Progenitor cell of endocrine pancreas (in vitro differentiated cells): Measurements from ENCODE around the gene CFAP90. TPM values are rescaled to one million over a fixed set of nuclear protein-coding genes. Genes with fewer than 3 reads are reported as not detected.

Source experiments
- DNase-seq: peaks from one replicate; pipeline ENCODE4 v3.0.0; 2021; ENCODE audit warnings: low spot score; ENCODE audit not compliant: unreplicated experiment
- H3K27ac Mint-ChIP-seq: 2 replicates; pipeline ENCODE4 v1.8.0; 2021; ENCODE audit warnings: mild to moderate bottlenecking, moderate library complexity, mixed read lengths
- H3K27me3 Mint-ChIP-seq: 2 replicates; pipeline ENCODE4 v1.8.0; 2021; ENCODE audit warnings: mixed read lengths
- H3K36me3 Mint-ChIP-seq: 2 replicates; pipeline ENCODE4 v1.8.0; 2022; ENCODE audit warnings: mixed read lengths; ENCODE audit not compliant: insufficient read depth
- H3K4me1 Mint-ChIP-seq: 2 replicates; pipeline ENCODE4 v1.8.0; 2021; ENCODE audit warnings: low read depth, mixed read lengths
- H3K4me3 Mint-ChIP-seq: 2 replicates; pipeline ENCODE4 v1.8.0; 2021; ENCODE audit warnings: low read depth, mild to moderate bottlenecking, moderate library complexity, mixed read lengths
- H3K9me3 Mint-ChIP-seq: 2 replicates; pipeline ENCODE4 v1.8.0; 2021; ENCODE audit warnings: low read depth, mixed read lengths
- CTCF ChIP-seq: fragments of 200-600 bp; sonication (generic); IDR thresholded peaks from one replicate; pipeline ENCODE4 v1.5.0; 2021; ENCODE audit warnings: antibody characterized with exemption, mild to moderate bottlenecking; ENCODE audit not compliant: unreplicated experiment
- total RNA-seq: library from RNA; stranded (reverse); gene quantifications from 2 replicates; pipeline ENCODE4 v1.2.1, GENCODE V29; 2021

CFAP90 gene
- total RNA-seq, 1 donor from 2014 or later = 2.1 TPM

GRCh38 chr5:7886849-7887475 is 36.0 kb upstream of the CFAP90 start:
- no peaks in the 10 kb centered on the region for H3K9me3 Mint-ChIP-seq
- no peak overlapping the region for H3K4me3 Mint-ChIP-seq
- H3K36me3 Mint-ChIP-seq = peaks cover 23% of the 10 kb centered on the region
- H3K4me1 Mint-ChIP-seq = no peaks in the 10 kb centered on the region
- no peak for DNase-seq
- TF ChIP-seq CTCF = peak; percentile 69
- no peaks in the 10 kb centered on the region for H3K27me3 Mint-ChIP-seq
- H3K27ac Mint-ChIP-seq = no peak overlapping the region

DNA sequence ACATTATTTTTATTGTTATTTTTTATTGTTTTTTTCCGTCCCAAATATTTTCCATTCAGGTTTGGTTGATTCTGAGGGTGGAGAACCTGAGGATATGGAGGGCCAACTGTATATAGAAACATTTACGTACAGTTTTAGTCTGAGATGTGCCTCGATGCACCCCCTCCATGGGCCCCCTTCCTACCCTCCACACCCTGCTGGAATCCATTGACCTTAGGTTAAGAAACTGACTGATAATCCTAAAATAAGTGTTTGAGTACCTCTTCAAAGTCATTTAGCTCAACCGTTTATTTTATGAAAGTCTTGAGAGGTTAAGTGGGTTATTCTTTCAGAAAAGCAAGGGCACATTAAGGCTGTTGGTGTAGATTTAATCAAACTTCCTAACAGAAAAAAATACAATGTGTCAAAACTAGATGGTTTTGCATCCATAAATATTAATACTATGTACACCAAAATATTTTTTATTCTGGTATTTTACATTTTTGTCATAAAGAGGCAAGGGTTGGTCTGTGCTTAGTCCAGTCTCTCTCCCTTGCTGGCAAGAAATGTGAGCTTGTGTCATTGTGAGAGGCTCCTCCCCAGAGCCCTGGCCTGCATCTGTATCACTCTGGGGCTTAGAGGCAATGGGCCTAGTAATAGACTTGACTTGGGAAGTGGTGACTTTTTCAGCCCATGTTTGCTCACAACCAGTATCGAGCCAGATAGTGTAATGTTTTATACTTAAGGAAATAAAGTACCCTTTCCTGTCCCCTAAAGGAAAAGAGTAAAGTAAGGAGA is 33.7 kb upstream of the CFAP90 start:
- H3K4me1 Mint-ChIP-seq = no peaks in the 10 kb centered on the region
- no peak for DNase-seq
- H3K36me3 Mint-ChIP-seq = peaks cover 25% of the 10 kb centered on the region
- H3K4me3 Mint-ChIP-seq = no peak overlapping the region
- H3K27me3 Mint-ChIP-seq = no peaks in the 10 kb centered on the region
- no peak for TF ChIP-seq CTCF
- no peaks in the 10 kb centered on the region for H3K9me3 Mint-ChIP-seq
- H3K27ac Mint-ChIP-seq = no peak overlapping the region

DNA sequence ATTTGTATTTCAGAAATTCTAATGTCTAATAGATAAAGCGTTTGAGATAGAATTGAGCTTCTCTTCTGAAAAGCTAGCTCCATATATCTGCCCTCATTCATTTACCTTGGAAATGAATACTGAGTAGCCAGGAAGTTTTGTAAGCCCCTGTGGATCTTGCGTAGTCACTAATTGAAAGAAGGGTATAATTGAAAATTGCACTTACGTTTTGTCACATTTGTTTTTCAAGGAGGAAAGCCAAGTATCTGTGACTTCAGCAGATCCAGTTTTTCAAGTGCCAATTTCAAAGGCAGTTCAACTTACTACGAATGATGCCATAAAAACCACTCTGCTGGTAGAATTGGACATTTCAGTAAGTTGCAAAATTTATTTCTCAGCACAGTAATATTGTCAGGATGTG is 32.0 kb upstream of the CFAP90 start:
- peaks cover 25% of the 10 kb centered on the region for H3K36me3 Mint-ChIP-seq
- no peaks in the 10 kb centered on the region for H3K27me3 Mint-ChIP-seq
- DNase-seq = no peak
- no peak overlapping the region for H3K4me3 Mint-ChIP-seq
- H3K4me1 Mint-ChIP-seq = peaks cover 9% of the 10 kb centered on the region
- TF ChIP-seq CTCF = no peak
- no peaks in the 10 kb centered on the region for H3K9me3 Mint-ChIP-seq
- peak overlapping the region; percentile 37 for H3K27ac Mint-ChIP-seq

GRCh38 chr5:7881816-7882215 is 30.9 kb upstream of the CFAP90 start:
- H3K27ac Mint-ChIP-seq = no peak overlapping the region
- no peak for TF ChIP-seq CTCF
- no peaks in the 10 kb centered on the region for H3K27me3 Mint-ChIP-seq
- DNase-seq = no peak
- no peak overlapping the region for H3K4me3 Mint-ChIP-seq
- no peaks in the 10 kb centered on the region for H3K9me3 Mint-ChIP-seq
- H3K36me3 Mint-ChIP-seq = peaks cover 24% of the 10 kb centered on the region
- H3K4me1 Mint-ChIP-seq = peaks cover 9% of the 10 kb centered on the region

DNA sequence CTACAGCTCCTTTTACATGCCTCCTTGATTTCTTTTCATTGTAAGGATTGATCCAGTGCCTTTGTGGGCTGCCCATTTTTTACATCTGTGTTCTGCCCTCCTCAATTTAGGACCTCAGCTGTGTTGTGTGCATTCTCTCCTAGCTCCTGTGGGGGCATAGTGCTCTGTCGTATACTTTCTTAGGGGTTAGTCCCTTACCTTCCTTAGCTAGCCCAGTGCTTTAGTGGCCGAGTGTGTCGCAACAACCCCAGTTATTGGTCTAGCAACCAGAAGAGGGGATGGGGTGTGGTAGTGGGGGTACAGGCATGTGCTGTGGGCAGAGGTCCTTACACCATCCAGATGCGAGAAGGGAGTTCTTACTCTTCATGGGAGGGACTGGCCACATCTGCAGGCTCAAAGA is 30.2 kb upstream of the CFAP90 start:
- Mint-ChIP-seq H3K27ac (no peak overlapping the region), H3K4me1 (peaks cover 9% of the 10 kb centered on the region), H3K9me3 (no peaks in the 10 kb centered on the region), H3K4me3 (no peak overlapping the region), H3K27me3 (no peaks in the 10 kb centered on the region), H3K36me3 (peaks cover 19% of the 10 kb centered on the region)
- TF ChIP-seq CTCF = no peak
- DNase-seq = no peak
